Cortex of kidney (tissue), 1 donor: ENCODE data around the gene TNFAIP8.
"Not testable (repeated sequence)": the region's sequence is repeated elsewhere in the genome, so short reads cannot be mapped to it uniquely, and the experiment has no call there.

ENCODE experiments used
- DNase-seq: peaks from one replicate; lab custom pipeline; 2025; lab: John Stamatoyannopoulos, UW

The TNFAIP8 gene

GRCh38 chr5:119420169-119420568 is 64.3 kb downstream of the TNFAIP8 start:
- DNase-seq = no peak

GRCh38 chr5:119426057-119426456 is 70.2 kb downstream of the TNFAIP8 start:
- no peak for DNase-seq

GRCh38 chr5:119427060-119427459 is 71.2 kb downstream of the TNFAIP8 start:
- DNase-seq = no peak

GRCh38 chr5:119427596-119427995 is 71.8 kb downstream of the TNFAIP8 start:
- not testable (repeated sequence) for DNase-seq

GRCh38 chr5:119428166-119428565 is 72.3 kb downstream of the TNFAIP8 start:
- DNase-seq = not testable (repeated sequence)

- DNase-seq = not testable (repeated sequence)
Measured at GRCh38 chr5:119428574-119428973, 72.8 kb downstream of the TNFAIP8 start.

GRCh38 chr5:119432674-119433237 is 76.9 kb downstream of the TNFAIP8 start:
- not testable (repeated sequence) for DNase-seq

GRCh38 chr5:119435436-119436132 is 79.8 kb downstream of the TNFAIP8 start:
- no peak for DNase-seq

GRCh38 chr5:119437785-119438586 is 82.2 kb downstream of the TNFAIP8 start:
- not testable (repeated sequence) for DNase-seq

GRCh38 chr5:119438587-119438917 is 82.7 kb downstream of the TNFAIP8 start:
- DNase-seq = not testable (repeated sequence)

- no peak for DNase-seq
Measured at GRCh38 chr5:119439140-119439631, 83.4 kb downstream of the TNFAIP8 start.

GRCh38 chr5:119439632-119440031 is 83.8 kb downstream of the TNFAIP8 start:
- DNase-seq = not testable (repeated sequence)

- not testable (repeated sequence) for DNase-seq
Measured at GRCh38 chr5:119444643-119445042, 88.8 kb downstream of the TNFAIP8 start.

- DNase-seq = no peak
Measured at GRCh38 chr5:119445544-119445943, 89.7 kb downstream of the TNFAIP8 start.
